CD8-positive, alpha-beta memory T cell (primary cell): ENCODE data around the gene PSMB11. TPM values are rescaled to one million over a fixed set of nuclear protein-coding genes. Genes with fewer than 3 reads are reported as not detected.

Experiments
- CTCF ChIA-PET: fragments of 350-600 bp; sonication (Branson Sonifier 250); formaldehyde crosslinking; loops from one replicate; lab custom pipeline; 2021; ENCODE audit warnings: antibody characterized with exemption; lab: Charles Lee
- POLR2A ChIA-PET: fragments of 350-600 bp; sonication (Branson Sonifier 250); formaldehyde crosslinking; loops from one replicate; lab custom pipeline; 2021; ENCODE audit warnings: antibody characterized with exemption; lab: Charles Lee
- DNase-seq, 5 donors: peaks; one replicate each; pipeline versions ENCODE4 v3.0.0 to v3.0.0-alpha.2; 2020 to 2022; ENCODE audit warnings: mixed read lengths in 1 of 5
- H3K27ac ChIP-seq: one replicate; pipeline ENCODE4 v1.7.0; 2013; ENCODE audit warnings: low read depth, mild to moderate bottlenecking, low read length, moderate library complexity
- H3K27me3 ChIP-seq: 2 replicates; pipeline ENCODE4 v1.7.0; 2013; ENCODE audit warnings: low read length, mild to moderate bottlenecking; ENCODE audit not compliant: insufficient read depth, poor library complexity, severe bottlenecking
- H3K36me3 ChIP-seq: 2 replicates; pipeline ENCODE4 v1.7.0; 2013; ENCODE audit warnings: mild to moderate bottlenecking, low read length, moderate library complexity; ENCODE audit not compliant: insufficient read depth
- H3K4me1 ChIP-seq: 2 replicates; pipeline ENCODE4 v1.7.0; 2013; ENCODE audit warnings: mild to moderate bottlenecking, low read length, moderate library complexity; ENCODE audit not compliant: insufficient read depth
- H3K4me3 ChIP-seq: 2 replicates; pipeline ENCODE4 v1.7.0; 2013; ENCODE audit warnings: mild to moderate bottlenecking, low read length
- H3K9me3 ChIP-seq: 2 replicates; pipeline ENCODE4 v1.7.0; 2013; ENCODE audit warnings: mild to moderate bottlenecking, low read length
- H3K27ac Mint-ChIP-seq, 8 donors: one replicate each; pipeline ENCODE4 v1.8.0; 2020 to 2021; ENCODE audit warnings: mixed read lengths in 8 of 8, mild to moderate bottlenecking in 6 of 8, inconsistent platforms in 3 of 8, moderate library complexity in 3 of 8
- H3K27me3 Mint-ChIP-seq, 2 donors: one replicate each; pipeline ENCODE4 v1.8.0; 2020 to 2021; ENCODE audit warnings: mixed read lengths in 2 of 2, mild to moderate bottlenecking in 1 of 2, moderate library complexity in 1 of 2
- H3K36me3 Mint-ChIP-seq, 3 donors: one replicate each; pipeline ENCODE4 v1.8.0; 2020 to 2021; ENCODE audit warnings: mixed read lengths in 3 of 3, inconsistent platforms in 1 of 3, mild to moderate bottlenecking in 1 of 3
- H3K4me1 Mint-ChIP-seq, 3 donors: one replicate each; pipeline ENCODE4 v1.8.0; 2020 to 2021; ENCODE audit warnings: mixed read lengths in 3 of 3, inconsistent platforms in 1 of 3, mild to moderate bottlenecking in 1 of 3
- H3K4me3 Mint-ChIP-seq, 7 donors: one replicate each; pipeline ENCODE4 v1.8.0; 2020 to 2021; ENCODE audit warnings: mixed read lengths in 7 of 7, mild to moderate bottlenecking in 6 of 7, moderate library complexity in 4 of 7, inconsistent platforms in 2 of 7
- H3K9me3 Mint-ChIP-seq, 5 donors: one replicate each; pipeline ENCODE4 v1.8.0; 2020 to 2022; ENCODE audit warnings: mixed read lengths in 5 of 5, mild to moderate bottlenecking in 3 of 5, moderate library complexity in 2 of 5, inconsistent platforms in 1 of 5
- polyA plus RNA-seq: library from polyadenylated mRNA; unstranded; fragments of 300-500 nt; fragmentation: Illumina TruSeq; gene quantifications from one replicate; pipeline ENCODE4 v1.2.3, GENCODE V29; 2021
- total RNA-seq, 2 experiments: library from RNA; stranded (reverse); gene quantifications; one replicate each; pipeline ENCODE4 v1.2.3, GENCODE V29; 2021

The PSMB11 gene, protein sequence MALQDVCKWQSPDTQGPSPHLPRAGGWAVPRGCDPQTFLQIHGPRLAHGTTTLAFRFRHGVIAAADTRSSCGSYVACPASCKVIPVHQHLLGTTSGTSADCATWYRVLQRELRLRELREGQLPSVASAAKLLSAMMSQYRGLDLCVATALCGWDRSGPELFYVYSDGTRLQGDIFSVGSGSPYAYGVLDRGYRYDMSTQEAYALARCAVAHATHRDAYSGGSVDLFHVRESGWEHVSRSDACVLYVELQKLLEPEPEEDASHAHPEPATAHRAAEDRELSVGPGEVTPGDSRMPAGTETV
- total RNA-seq (not detected), polyA plus RNA-seq (not detected)

DNA sequence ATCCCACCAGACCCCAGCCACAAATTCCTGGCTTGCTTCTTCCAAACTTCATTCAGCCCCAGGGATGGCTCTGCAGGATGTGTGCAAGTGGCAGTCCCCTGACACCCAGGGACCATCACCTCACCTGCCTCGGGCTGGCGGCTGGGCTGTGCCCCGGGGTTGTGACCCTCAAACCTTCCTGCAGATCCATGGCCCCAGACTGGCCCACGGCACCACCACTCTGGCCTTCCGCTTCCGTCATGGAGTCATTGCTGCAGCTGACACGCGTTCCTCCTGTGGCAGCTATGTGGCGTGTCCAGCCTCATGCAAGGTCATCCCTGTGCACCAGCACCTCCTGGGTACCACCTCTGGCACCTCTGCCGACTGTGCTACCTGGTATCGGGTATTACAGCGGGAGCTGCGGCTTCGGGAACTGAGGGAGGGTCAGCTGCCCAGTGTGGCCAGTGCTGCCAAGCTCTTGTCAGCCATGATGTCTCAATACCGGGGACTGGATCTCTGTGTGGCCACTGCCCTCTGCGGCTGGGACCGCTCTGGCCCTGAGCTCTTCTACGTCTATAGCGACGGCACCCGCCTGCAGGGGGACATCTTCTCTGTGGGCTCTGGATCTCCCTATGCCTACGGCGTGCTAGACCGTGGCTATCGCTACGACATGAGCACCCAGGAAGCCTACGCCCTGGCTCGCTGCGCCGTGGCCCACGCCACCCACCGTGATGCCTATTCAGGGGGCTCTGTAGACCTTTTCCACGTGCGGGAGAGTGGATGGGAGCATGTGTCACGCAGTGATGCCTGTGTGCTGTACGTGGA lies at the start of gene PSMB11:
PSMB11 (plus strand) TSS at position 51 of the 804 bp plus-strand sequence; CDS start at position 65, 14 bp downstream.
- no peak within 1 kb of the TSS for H3K27ac ChIP-seq
- no peak for DNase-seq
- Mint-ChIP-seq H3K27me3 (peaks cover 0 to 5% of the 10 kb centered on the region in 2 donors), H3K4me3 (no peak within 1 kb of the TSS), H3K4me1 (no peaks in the 10 kb centered on the region), H3K9me3 (no peaks in the 10 kb centered on the region), H3K27ac (no peak within 1 kb of the TSS), H3K36me3 (no peaks in the 10 kb centered on the region)
- no peaks in the 10 kb centered on the region for H3K36me3 ChIP-seq
- H3K4me3 ChIP-seq = no peak within 1 kb of the TSS
- POLR2A ChIA-PET = no interaction called here
- H3K4me1 ChIP-seq = no peaks in the 10 kb centered on the region
- H3K27me3 ChIP-seq = no peaks in the 10 kb centered on the region
- H3K9me3 ChIP-seq = no peaks in the 10 kb centered on the region
- CTCF ChIA-PET = interaction anchor here (0.8 to 1.2 kb wide), 2 partner anchors 56 to 70 kb away, joined by 3 read pairs; no protein-coding TSS in a partner anchor

DNA sequence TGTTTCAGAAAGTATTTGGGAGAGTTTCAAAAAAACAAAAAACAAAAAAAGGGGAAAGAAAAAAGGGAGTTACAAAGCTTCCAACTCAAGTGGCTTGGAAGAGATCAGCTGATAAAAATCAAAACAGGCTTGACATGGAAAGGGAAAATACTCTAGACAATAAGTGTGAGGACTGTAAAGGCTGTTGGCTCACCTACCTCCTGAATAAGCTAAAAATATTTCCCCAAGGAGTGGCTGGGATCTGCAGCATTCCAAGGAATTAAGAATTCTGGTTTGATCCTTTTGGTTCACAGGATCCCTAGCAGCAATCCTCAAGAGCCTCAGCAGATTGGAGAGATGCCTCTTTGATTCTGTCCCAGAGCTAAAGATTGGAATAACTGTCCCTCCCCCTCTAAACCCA lies 48.5 kb upstream of the PSMB11 start:
- H3K36me3 ChIP-seq = no peaks in the 10 kb centered on the region
- no peak overlapping the region for H3K4me3 ChIP-seq
- H3K27me3 ChIP-seq = no peaks in the 10 kb centered on the region
- H3K36me3 Mint-ChIP-seq = peaks cover 0 to 27% (median 2%) of the 10 kb centered on the region in 3 donors
- no peaks in the 10 kb centered on the region for H3K9me3 ChIP-seq
- ChIA-PET CTCF (interaction anchor here (0.7 to 27.9 kb wide), 10 partner anchors 8 to 83 kb away, joined by 3 to 732 read pairs (median 4); partner anchors contain the start of genes AJUBA and CDH24), POLR2A (no interaction called here)
- no peak for DNase-seq
- H3K4me3 Mint-ChIP-seq = no peak overlapping the region
- H3K27me3 Mint-ChIP-seq = no peaks in the 10 kb centered on the region
- no peaks in the 10 kb centered on the region for H3K4me1 ChIP-seq
- no peak overlapping the region for H3K27ac Mint-ChIP-seq
- H3K9me3 Mint-ChIP-seq = no peaks in the 10 kb centered on the region
- H3K4me1 Mint-ChIP-seq = peaks cover 0 to 5% (median 0%) of the 10 kb centered on the region in 3 donors
- H3K27ac ChIP-seq = no peak overlapping the region

DNA sequence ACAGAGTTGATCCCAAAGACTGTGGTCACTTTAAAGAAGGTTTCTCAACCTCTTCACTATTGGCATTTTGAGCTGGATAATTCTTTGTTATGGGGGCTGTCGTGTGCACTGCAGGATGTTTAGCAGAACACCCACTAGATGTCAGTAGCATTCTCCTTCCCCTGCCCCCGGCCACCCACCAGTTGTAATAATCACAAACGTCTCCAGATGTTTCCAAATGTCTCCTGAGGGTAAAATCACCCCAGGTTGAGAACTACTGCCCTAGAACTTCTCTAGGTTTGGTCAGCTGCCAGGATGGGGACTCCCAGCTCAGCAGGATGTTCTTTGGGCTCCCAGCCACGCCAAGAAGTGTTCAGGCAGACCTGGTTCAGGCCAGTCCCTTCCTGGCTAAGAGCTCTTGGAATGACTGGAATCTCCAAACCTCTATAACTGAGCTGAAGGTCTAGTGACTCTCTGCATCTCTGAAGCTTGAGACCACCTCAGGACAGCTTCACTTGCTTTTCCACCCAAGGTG lies 47.2 kb upstream of the PSMB11 start:
- peak in 2 of 5 donors; percentile 39 to 51 for DNase-seq

DNA sequence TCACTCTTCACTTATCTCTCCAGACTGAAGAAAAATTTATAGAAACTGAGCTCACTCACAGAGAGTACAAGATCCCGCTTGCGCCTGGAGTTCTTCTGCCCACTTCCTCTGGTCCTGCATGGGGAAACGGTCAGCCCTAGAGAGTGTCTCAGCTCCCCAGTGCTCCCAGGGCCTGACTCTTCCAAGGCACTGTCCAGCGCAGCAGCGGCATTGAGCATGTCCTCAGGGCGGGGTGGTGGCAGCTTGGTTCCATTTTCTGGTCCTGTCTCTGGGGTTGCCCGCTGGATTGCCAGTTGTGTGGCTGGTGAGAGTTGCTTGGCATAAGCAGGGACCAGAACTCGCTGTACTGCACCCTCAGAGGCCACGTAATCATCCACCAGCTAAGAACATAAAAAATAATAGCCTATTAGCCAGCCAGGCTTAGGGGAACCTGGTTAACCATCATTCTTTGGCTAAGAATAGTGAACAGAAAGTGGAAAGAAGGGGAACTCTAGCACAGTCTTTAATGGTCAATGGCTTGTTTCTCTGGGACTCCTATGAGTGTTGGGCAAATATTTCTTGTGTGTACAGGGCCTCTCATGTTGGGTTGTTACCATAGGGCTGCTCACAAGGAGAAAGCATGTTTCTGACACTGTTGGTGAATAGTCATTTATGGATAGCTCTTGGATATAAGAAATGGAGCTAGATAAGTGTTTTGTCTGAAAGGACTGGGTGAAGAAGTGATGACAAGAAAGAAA lies 46.0 kb upstream of the PSMB11 start:
- Histone ChIP-seq H3K9me3 (no peaks in the 10 kb centered on the region), H3K36me3 (no peaks in the 10 kb centered on the region), H3K27me3 (no peaks in the 10 kb centered on the region), H3K4me3 (no peak overlapping the region), H3K27ac (no peak overlapping the region), H3K4me1 (no peaks in the 10 kb centered on the region)
- POLR2A ChIA-PET = no interaction called here
- no peaks in the 10 kb centered on the region for H3K9me3 Mint-ChIP-seq
- CTCF ChIA-PET = interaction anchor here (0.8 to 27.9 kb wide), 11 partner anchors 8 to 124 kb away, joined by 3 to 732 read pairs (median 5); partner anchors contain the start of genes CDH24 and PRMT5
- H3K4me3 Mint-ChIP-seq = no peak overlapping the region
- H3K27me3 Mint-ChIP-seq = no peaks in the 10 kb centered on the region
- H3K27ac Mint-ChIP-seq = no peak overlapping the region
- peaks cover 0 to 13% (median 2%) of the 10 kb centered on the region in 3 donors for H3K36me3 Mint-ChIP-seq
- H3K4me1 Mint-ChIP-seq = peaks cover 0 to 5% (median 0%) of the 10 kb centered on the region in 3 donors
- no peak for DNase-seq

More for the DNA sequence above, 47.2 kb upstream of the PSMB11 start:
- no peak overlapping the region for H3K4me3 Mint-ChIP-seq
- Histone ChIP-seq H3K27ac (no peak overlapping the region), H3K36me3 (no peaks in the 10 kb centered on the region), H3K27me3 (no peaks in the 10 kb centered on the region), H3K4me1 (no peaks in the 10 kb centered on the region), H3K9me3 (no peaks in the 10 kb centered on the region), H3K4me3 (no peak overlapping the region)
- H3K27me3 Mint-ChIP-seq = no peaks in the 10 kb centered on the region
- ChIA-PET CTCF (interaction anchor here (0.8 to 27.9 kb wide), 21 partner anchors 9 to 192 kb away, joined by 3 to 732 read pairs (median 4); partner anchors contain the start of genes AJUBA, CDH24, PRMT5 and PSMB5), POLR2A (interaction anchor here (0.5 to 1.3 kb wide), 4 partner anchors 8 to 82 kb away, joined by 4 to 5 read pairs (median 4); no protein-coding TSS in a partner anchor)
- no peaks in the 10 kb centered on the region for H3K9me3 Mint-ChIP-seq
- H3K27ac Mint-ChIP-seq = peak overlapping the region in 1 of 8 donors; percentile 19
- peaks cover 0 to 17% (median 2%) of the 10 kb centered on the region in 3 donors for H3K36me3 Mint-ChIP-seq
- peaks cover 0 to 5% (median 0%) of the 10 kb centered on the region in 3 donors for H3K4me1 Mint-ChIP-seq

DNA sequence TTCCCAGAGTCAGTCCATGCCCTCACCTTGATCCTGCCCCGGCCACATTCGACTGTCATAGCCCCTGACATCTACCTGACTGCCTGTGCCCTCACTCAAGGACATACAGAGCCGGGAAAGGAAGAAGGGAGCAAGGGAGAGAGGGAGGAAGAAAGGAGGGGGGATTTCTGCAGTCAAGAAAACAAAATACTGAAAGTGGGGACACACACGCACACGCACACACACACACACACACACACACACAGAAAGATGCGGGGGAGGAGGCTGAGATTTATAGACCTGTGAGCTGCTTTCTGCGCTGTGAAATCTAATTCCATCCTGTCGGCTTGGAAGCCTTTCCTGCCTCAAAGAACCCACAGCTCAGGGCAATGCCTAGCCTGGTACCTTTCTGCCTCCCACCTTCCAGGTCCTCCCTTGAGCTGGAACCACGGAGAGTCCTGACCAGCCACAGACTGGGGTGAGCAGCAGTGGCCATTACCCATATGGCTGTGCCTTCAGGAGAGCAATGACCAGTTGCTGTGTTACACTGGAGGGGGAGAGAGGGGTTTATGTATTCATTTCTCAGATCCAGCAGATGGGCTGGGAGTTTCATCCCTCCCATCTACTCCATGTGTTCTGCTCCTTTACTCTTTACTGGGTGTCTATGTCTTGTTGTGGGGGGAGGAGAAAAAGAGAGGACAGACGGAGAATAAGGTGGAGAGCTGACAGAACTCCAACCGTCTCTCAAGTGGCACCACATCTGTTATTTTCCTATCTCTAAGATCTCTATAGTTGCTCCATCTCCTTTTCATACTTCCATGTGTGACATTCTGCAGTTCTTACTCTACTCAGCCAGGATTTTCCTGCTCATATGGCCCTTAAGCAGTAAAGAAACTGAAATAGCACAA lies 45.0 kb upstream of the PSMB11 start:
- Mint-ChIP-seq H3K4me1 (peaks cover 0 to 5% (median 0%) of the 10 kb centered on the region in 3 donors), H3K4me3 (no peak overlapping the region), H3K27ac (no peak overlapping the region), H3K36me3 (peaks cover 0 to 12% (median 2%) of the 10 kb centered on the region in 3 donors), H3K27me3 (no peaks in the 10 kb centered on the region), H3K9me3 (no peaks in the 10 kb centered on the region)
- Histone ChIP-seq H3K27ac (no peak overlapping the region), H3K27me3 (no peaks in the 10 kb centered on the region), H3K9me3 (no peaks in the 10 kb centered on the region), H3K4me3 (no peak overlapping the region), H3K4me1 (no peaks in the 10 kb centered on the region), H3K36me3 (no peaks in the 10 kb centered on the region)
- ChIA-PET CTCF (interaction anchor here (1.4 to 27.9 kb wide), 4 partner anchors 10 to 62 kb away, joined by 3 to 732 read pairs (median 30); partner anchors contain the start of gene CDH24), POLR2A (no interaction called here)
- DNase-seq = no peak

DNA sequence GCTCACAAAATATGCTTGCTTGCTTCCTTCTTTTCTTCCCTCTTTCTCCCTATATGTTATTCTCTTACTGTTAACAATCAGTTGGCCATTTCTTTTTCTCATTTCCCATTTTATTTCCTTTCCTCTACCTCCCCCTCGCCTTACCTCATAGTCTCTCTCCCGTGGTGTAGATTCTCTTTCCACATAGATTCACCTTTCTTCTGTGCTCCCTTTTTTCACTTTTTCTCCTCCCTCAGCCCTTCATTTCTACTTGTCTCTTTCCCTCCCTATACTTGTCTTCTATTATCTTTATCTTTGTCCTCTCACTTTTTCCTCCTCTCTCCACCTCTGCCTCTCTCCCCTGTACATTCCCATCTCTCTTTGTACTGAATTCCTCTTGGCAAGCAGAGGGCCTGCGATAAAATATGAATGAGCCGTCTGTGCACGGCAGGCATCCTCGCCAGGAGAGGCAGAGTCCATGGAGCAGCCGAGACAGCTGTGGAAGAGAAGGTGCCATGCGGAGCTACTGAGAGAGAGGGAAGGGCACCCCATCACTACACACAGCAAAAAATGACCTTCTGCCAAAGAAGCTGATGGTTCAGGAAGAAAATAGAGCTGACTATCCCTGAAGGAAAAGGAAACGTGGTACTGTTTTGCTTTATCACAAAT lies 44.2 kb upstream of the PSMB11 start:
- Mint-ChIP-seq H3K27me3 (no peaks in the 10 kb centered on the region), H3K4me1 (peaks cover 0 to 5% (median 0%) of the 10 kb centered on the region in 3 donors), H3K36me3 (peaks cover 0 to 12% (median 3%) of the 10 kb centered on the region in 3 donors), H3K4me3 (no peak overlapping the region), H3K27ac (no peak overlapping the region), H3K9me3 (no peaks in the 10 kb centered on the region)
- ChIA-PET POLR2A (no interaction called here), CTCF (interaction anchor here (1.0 to 27.9 kb wide), 3 partner anchors 9 to 61 kb away, joined by 4 to 732 read pairs (median 34); partner anchors contain the start of gene CDH24)
- no peaks in the 10 kb centered on the region for H3K9me3 ChIP-seq
- H3K4me3 ChIP-seq = no peak overlapping the region
- H3K36me3 ChIP-seq = no peaks in the 10 kb centered on the region
- no peaks in the 10 kb centered on the region for H3K4me1 ChIP-seq
- DNase-seq = no peak
- H3K27ac ChIP-seq = no peak overlapping the region
- H3K27me3 ChIP-seq = no peaks in the 10 kb centered on the region
